NCI-H748 treated with DMSO at 0.1 percent for 48 hours (cell line): ENCODE results near the gene EFCAB6.
"Not testable (repeated sequence)": the region's sequence is repeated elsewhere in the genome, so short reads cannot be mapped to it uniquely, and the experiment has no call there.

ENCODE experiments used
- DNase-seq: peaks from one replicate; lab custom pipeline; 2025; lab: John Stamatoyannopoulos, UW

The EFCAB6 gene

GRCh38 chr22:43706151-43706550, 106.0 kb downstream of the EFCAB6 start:
- DNase-seq = no peak

GRCh38 chr22:43704051-43704450, 108.1 kb downstream of the EFCAB6 start:
- DNase-seq = no peak

GRCh38 chr22:43698403-43698802, 113.7 kb downstream of the EFCAB6 start:
- no peak for DNase-seq

- DNase-seq = no peak
Observed at GRCh38 chr22:43697894-43698293, 114.2 kb downstream of the EFCAB6 start.

GRCh38 chr22:43693249-43693648, 118.9 kb downstream of the EFCAB6 start:
- DNase-seq = no peak

GRCh38 chr22:43689356-43689755, 122.7 kb downstream of the EFCAB6 start:
- DNase-seq = no peak

GRCh38 chr22:43682851-43683250, 129.3 kb downstream of the EFCAB6 start:
- DNase-seq = no peak

- no peak for DNase-seq
Observed at GRCh38 chr22:43681731-43682360, 130.3 kb downstream of the EFCAB6 start.

- no peak for DNase-seq
Observed at GRCh38 chr22:43670513-43670912, 141.6 kb downstream of the EFCAB6 start.

GRCh38 chr22:43669190-43669589, 142.9 kb downstream of the EFCAB6 start:
- DNase-seq = no peak

- no peak for DNase-seq
Observed at GRCh38 chr22:43667656-43668055, 144.4 kb downstream of the EFCAB6 start.

- no peak for DNase-seq
Observed at GRCh38 chr22:43666457-43666856, 145.6 kb downstream of the EFCAB6 start.

GRCh38 chr22:43658823-43659222, 153.3 kb downstream of the EFCAB6 start:
- no peak for DNase-seq

GRCh38 chr22:43656581-43656980, 155.5 kb downstream of the EFCAB6 start:
- DNase-seq = not testable (repeated sequence)

- DNase-seq = no peak
Observed at GRCh38 chr22:43654271-43654670, 157.8 kb downstream of the EFCAB6 start.

- no peak for DNase-seq
Observed at GRCh38 chr22:43652845-43653244, 159.3 kb downstream of the EFCAB6 start.

GRCh38 chr22:43643387-43643786, 168.7 kb downstream of the EFCAB6 start:
- DNase-seq = no peak

- no peak for DNase-seq
Observed at GRCh38 chr22:43642319-43643206, 169.5 kb downstream of the EFCAB6 start.

- DNase-seq = no peak
Observed at GRCh38 chr22:43639228-43639948, 172.7 kb downstream of the EFCAB6 start.

GRCh38 chr22:43637275-43638260, 174.5 kb downstream of the EFCAB6 start:
- no peak for DNase-seq

GRCh38 chr22:43636086-43636485, 176.0 kb downstream of the EFCAB6 start:
- no peak for DNase-seq

GRCh38 chr22:43635101-43635500, 177.0 kb downstream of the EFCAB6 start:
- DNase-seq = no peak
